Ishikawa (cell line): ENCODE measurements around the gene GDNF.

Source experiments
- CEBPB ChIP-seq: IDR thresholded peaks from 2 replicates; pipeline ENCODE4 v1.6.1; 2012
- CREB1 ChIP-seq: IDR thresholded peaks from 2 replicates; pipeline ENCODE4 v1.6.1; 2012; ENCODE audit warnings: low read depth
- EGR1 ChIP-seq: IDR thresholded peaks from 2 replicates; pipeline ENCODE4 v1.6.1; 2012
- EP300 ChIP-seq: IDR thresholded peaks from 2 replicates; pipeline ENCODE4 v1.6.1; 2012; ENCODE audit warnings: borderline replicate concordance
- RAD21 ChIP-seq: IDR thresholded peaks from 2 replicates; pipeline ENCODE4 v1.6.1; 2012; ENCODE audit warnings: low read depth
- TAF1 ChIP-seq: IDR thresholded peaks from 2 replicates; pipeline ENCODE4 v1.6.1; 2012; ENCODE audit warnings: low read depth, mild to moderate bottlenecking
- TCF12 ChIP-seq: IDR thresholded peaks from 2 replicates; pipeline ENCODE4 v1.6.1; 2012; ENCODE audit warnings: low read depth
- TEAD4 ChIP-seq: IDR thresholded peaks from 2 replicates; pipeline ENCODE4 v1.6.1; 2012
- YY1 ChIP-seq: IDR thresholded peaks from 2 replicates; pipeline ENCODE4 v1.6.1; 2012; ENCODE audit warnings: low read depth
- ZBTB7A ChIP-seq: IDR thresholded peaks from 2 replicates; pipeline ENCODE4 v1.6.1; 2012; ENCODE audit warnings: low read depth
- TF ChIP-seq, protein P1 (sequence below): IDR thresholded peaks from 2 replicates; pipeline ENCODE4 v1.6.1; 2012; ENCODE audit warnings: low read depth, mild to moderate bottlenecking

DNA sequence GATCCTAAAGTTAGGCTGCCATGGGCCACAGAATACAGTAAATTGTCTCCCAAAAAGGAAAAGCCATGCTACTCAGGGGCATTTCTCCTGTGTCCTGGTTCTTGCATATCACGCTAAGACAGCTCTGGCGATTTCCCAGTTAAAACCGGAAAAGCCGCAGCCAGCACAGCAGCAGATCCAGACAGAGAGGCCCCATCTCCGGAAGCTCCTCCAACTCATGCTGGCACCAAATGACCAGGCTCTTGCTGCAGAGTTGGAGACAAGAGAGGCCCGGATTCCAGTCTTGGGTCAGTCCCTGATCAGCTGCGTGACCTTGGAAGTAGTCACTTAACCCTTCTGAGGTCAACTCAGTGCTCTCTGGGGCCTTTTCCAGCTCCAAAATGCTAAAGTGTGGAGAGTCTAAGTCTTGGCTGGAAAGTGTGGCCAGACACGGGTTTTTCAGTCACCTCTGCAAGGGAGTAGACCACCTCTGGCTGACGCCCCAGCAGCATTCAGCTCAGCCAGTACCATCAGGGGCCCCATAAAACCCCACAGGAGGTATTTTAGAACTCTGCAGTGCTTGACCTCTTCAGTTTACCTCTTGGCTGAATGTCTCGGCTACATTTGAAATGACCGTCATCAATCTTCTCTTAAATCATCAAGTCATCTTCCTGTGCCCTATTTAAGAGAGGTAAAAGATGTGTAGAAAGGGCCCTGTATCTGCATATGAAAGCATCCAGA, 16.2 kb downstream of the GDNF start:
- TF ChIP-seq EP300 (no peak), TAF1 (no peak), ZBTB7A (no peak), RAD21 (no peak), EGR1 (no peak), CEBPB (no peak), YY1 (no peak), CREB1 (no peak), TEAD4 (no peak), TCF12 (no peak)
- TF ChIP-seq, protein P1, sequence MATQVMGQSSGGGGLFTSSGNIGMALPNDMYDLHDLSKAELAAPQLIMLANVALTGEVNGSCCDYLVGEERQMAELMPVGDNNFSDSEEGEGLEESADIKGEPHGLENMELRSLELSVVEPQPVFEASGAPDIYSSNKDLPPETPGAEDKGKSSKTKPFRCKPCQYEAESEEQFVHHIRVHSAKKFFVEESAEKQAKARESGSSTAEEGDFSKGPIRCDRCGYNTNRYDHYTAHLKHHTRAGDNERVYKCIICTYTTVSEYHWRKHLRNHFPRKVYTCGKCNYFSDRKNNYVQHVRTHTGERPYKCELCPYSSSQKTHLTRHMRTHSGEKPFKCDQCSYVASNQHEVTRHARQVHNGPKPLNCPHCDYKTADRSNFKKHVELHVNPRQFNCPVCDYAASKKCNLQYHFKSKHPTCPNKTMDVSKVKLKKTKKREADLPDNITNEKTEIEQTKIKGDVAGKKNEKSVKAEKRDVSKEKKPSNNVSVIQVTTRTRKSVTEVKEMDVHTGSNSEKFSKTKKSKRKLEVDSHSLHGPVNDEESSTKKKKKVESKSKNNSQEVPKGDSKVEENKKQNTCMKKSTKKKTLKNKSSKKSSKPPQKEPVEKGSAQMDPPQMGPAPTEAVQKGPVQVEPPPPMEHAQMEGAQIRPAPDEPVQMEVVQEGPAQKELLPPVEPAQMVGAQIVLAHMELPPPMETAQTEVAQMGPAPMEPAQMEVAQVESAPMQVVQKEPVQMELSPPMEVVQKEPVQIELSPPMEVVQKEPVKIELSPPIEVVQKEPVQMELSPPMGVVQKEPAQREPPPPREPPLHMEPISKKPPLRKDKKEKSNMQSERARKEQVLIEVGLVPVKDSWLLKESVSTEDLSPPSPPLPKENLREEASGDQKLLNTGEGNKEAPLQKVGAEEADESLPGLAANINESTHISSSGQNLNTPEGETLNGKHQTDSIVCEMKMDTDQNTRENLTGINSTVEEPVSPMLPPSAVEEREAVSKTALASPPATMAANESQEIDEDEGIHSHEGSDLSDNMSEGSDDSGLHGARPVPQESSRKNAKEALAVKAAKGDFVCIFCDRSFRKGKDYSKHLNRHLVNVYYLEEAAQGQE, result no peak
